KMS-11 (cell line): Measurements from ENCODE around the gene SLC2A8.

ENCODE experiments used
- H2AFZ ChIP-seq: fragments of 200-600 bp; sonication (generic); 2 replicates; pipeline ENCODE4 v1.6.1; 2016; ENCODE audit warnings: antibody characterized with exemption, mixed run types, low read depth
- H3K27ac ChIP-seq: fragments of 200-600 bp; sonication (generic); 2 replicates; pipeline ENCODE4 v1.6.1; 2016; ENCODE audit warnings: mild to moderate bottlenecking, mixed run types
- H3K27me3 ChIP-seq: fragments of 200-600 bp; sonication (generic); 2 replicates; pipeline ENCODE4 v1.6.1; 2017; ENCODE audit warnings: mild to moderate bottlenecking, low read depth, mixed run types, moderate library complexity; ENCODE audit not compliant: insufficient read depth
- H3K36me3 ChIP-seq: fragments of 200-600 bp; sonication (generic); 2 replicates; pipeline ENCODE4 v1.6.1; 2017; ENCODE audit warnings: mild to moderate bottlenecking, mixed run types; ENCODE audit not compliant: insufficient read depth
- H3K4me1 ChIP-seq: fragments of 200-600 bp; sonication (generic); 2 replicates; pipeline ENCODE4 v1.6.1; 2016; ENCODE audit warnings: mild to moderate bottlenecking, low read depth, mixed run types; ENCODE audit not compliant: poor library complexity, severe bottlenecking
- H3K4me2 ChIP-seq: fragments of 200-600 bp; sonication (generic); 2 replicates; pipeline ENCODE4 v1.7.0; 2016; ENCODE audit warnings: mild to moderate bottlenecking, mixed run types
- H3K4me3 ChIP-seq: fragments of 200-600 bp; sonication (generic); IDR thresholded peaks from 2 replicates; pipeline ENCODE4 v1.6.1; 2017; ENCODE audit warnings: low read depth, low read length, mixed read lengths; ENCODE audit not compliant: insufficient read depth
- H3K79me2 ChIP-seq: fragments of 200-600 bp; sonication (generic); 2 replicates; pipeline ENCODE4 v1.6.1; 2016; ENCODE audit warnings: low read depth, mixed run types; ENCODE audit not compliant: insufficient read depth
- H3K9ac ChIP-seq: fragments of 200-600 bp; sonication (generic); 2 replicates; pipeline ENCODE4 v1.6.1; 2016; ENCODE audit warnings: mild to moderate bottlenecking, mixed run types
- H4K20me1 ChIP-seq: fragments of 200-600 bp; sonication (generic); 2 replicates; pipeline ENCODE4 v1.6.1; 2016; ENCODE audit warnings: mild to moderate bottlenecking, mixed run types; ENCODE audit not compliant: insufficient read depth
- TF ChIP-seq, protein P1 (sequence below): fragments of 200-600 bp; sonication (generic); conservative IDR thresholded peaks from 2 replicates; pipeline ENCODE4 v1.6.1; 2017; ENCODE audit warnings: low read depth, mild to moderate bottlenecking, antibody characterized with exemption, low read length, moderate library complexity, mixed read lengths

Gene SLC2A8

DNA sequence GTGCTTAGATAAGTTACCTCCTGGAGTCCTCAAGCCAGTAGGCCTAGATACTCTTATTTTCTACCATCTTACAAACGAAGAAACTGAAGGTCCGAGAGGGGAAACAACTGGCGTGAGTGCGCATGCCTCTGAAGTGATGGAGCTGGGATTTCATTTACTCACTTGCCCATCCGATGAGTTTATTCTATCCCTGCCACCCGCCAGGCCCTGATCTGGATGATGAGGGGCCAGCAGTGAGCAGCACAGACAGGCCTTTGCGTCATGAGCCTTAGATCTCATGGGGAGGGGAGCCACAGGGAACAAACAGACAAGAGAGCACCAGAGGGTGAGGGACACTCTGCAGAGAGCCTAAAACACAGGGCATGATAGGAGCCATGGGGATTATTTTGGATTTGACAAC is 34.1 kb upstream of the SLC2A8 start:
- Histone ChIP-seq H3K9ac (no peak overlapping the region), H3K79me2 (no peaks in the 10 kb centered on the region), H3K27ac (no peak overlapping the region), H3K4me2 (no peak overlapping the region), H2AFZ (no peak overlapping the region), H3K4me3 (no peak overlapping the region), H4K20me1 (no peaks in the 10 kb centered on the region), H3K36me3 (no peaks in the 10 kb centered on the region), H3K27me3 (no peaks in the 10 kb centered on the region), H3K4me1 (peaks cover 16% of the 10 kb centered on the region)
- TF ChIP-seq, protein P1, sequence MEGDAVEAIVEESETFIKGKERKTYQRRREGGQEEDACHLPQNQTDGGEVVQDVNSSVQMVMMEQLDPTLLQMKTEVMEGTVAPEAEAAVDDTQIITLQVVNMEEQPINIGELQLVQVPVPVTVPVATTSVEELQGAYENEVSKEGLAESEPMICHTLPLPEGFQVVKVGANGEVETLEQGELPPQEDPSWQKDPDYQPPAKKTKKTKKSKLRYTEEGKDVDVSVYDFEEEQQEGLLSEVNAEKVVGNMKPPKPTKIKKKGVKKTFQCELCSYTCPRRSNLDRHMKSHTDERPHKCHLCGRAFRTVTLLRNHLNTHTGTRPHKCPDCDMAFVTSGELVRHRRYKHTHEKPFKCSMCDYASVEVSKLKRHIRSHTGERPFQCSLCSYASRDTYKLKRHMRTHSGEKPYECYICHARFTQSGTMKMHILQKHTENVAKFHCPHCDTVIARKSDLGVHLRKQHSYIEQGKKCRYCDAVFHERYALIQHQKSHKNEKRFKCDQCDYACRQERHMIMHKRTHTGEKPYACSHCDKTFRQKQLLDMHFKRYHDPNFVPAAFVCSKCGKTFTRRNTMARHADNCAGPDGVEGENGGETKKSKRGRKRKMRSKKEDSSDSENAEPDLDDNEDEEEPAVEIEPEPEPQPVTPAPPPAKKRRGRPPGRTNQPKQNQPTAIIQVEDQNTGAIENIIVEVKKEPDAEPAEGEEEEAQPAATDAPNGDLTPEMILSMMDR = no peak

DNA sequence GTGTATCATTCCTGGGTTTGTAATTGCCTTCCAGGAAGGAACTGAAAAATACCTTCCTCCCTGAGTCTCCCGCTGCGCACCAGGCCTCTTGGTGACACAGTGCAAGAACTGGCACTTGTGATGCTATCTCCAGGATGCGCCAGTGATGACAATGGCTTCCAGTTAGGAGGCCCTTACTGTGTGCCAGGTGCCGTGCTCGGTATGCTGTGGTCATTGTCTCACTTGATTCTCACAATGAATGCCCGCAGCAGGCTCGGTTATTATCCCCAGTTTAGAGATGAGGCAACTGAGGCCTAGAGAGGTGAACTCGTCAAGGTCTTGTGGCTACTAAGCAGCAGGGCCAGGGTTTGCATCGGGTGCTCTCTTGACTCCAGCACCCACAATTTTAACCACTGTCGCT is 31.5 kb upstream of the SLC2A8 start:
- Histone ChIP-seq H2AFZ (no peak overlapping the region), H3K27ac (no peak overlapping the region), H3K4me2 (no peak overlapping the region), H3K36me3 (no peaks in the 10 kb centered on the region), H4K20me1 (no peaks in the 10 kb centered on the region), H3K4me3 (no peak overlapping the region), H3K4me1 (peaks cover 14% of the 10 kb centered on the region), H3K27me3 (no peaks in the 10 kb centered on the region), H3K9ac (no peak overlapping the region), H3K79me2 (no peaks in the 10 kb centered on the region)
- TF ChIP-seq, protein P1 = no peak

DNA sequence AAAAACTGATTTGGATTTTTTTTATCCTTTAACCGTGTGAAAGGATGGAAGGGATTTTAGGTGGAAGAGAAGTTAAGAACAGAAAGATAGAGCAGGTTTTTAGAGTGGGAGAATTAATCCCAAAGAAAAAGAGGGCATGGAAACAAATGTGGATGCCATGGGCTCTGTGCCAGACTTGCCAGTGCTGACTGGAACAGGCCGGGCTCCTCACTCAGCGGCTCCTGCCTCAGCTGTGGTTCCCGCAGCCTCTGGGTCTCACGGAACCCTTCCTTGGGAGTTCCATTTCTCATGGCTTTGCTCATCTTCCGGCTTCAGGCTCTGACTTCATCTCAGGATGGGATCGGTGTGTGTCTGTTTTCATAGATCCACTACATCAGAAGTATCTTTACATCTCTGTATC is 30.4 kb upstream of the SLC2A8 start:
- TF ChIP-seq, protein P1 = no peak
- no peaks in the 10 kb centered on the region for H3K27me3 ChIP-seq
- no peak overlapping the region for H3K27ac ChIP-seq
- no peaks in the 10 kb centered on the region for H3K79me2 ChIP-seq
- no peak overlapping the region for H3K9ac ChIP-seq
- no peak overlapping the region for H2AFZ ChIP-seq
- no peaks in the 10 kb centered on the region for H4K20me1 ChIP-seq
- H3K4me1 ChIP-seq = peaks cover 3% of the 10 kb centered on the region
- H3K36me3 ChIP-seq = no peaks in the 10 kb centered on the region
- H3K4me3 ChIP-seq = no peak overlapping the region
- no peak overlapping the region for H3K4me2 ChIP-seq

DNA sequence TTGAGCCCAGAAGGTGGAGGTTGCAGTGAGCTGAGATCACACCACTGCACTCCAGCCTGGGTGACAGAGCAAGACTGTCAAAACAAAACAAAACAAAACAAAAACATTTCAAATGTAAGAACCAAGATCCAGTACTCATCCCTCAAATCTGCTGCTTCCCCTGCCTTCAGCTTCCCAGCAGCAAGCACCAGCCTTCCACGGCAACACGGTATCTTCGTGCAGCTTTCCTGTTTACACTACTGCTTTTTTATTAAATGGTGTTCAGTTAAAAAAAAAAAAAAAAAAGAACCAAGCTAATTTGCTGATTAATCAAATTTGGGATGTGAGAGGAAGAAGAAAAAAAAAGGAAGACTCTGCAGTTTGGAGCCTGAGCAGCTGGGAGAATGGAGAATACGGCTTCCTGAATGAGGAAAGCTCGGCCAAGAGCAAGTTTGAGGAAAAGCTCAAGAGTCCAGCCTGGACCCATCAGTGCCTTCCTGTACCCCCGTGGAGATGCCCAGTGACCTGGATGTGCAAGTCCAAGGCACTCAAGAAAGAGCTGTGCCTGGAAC is 28.0 kb upstream of the SLC2A8 start:
- H3K27me3 ChIP-seq = no peaks in the 10 kb centered on the region
- H3K27ac ChIP-seq = no peak overlapping the region
- H4K20me1 ChIP-seq = no peaks in the 10 kb centered on the region

More for the DNA sequence above, 28.0 kb upstream of the SLC2A8 start:
- Histone ChIP-seq H2AFZ (no peak overlapping the region), H3K4me3 (no peak overlapping the region), H3K9ac (no peak overlapping the region), H3K36me3 (no peaks in the 10 kb centered on the region), H3K79me2 (no peaks in the 10 kb centered on the region), H3K4me1 (no peaks in the 10 kb centered on the region), H3K4me2 (no peak overlapping the region)
- TF ChIP-seq, protein P1 = no peak
